GM19328 (cell line): ENCODE data around the gene TRAPPC12.
"Not testable (repeated sequence)": the region's sequence is repeated elsewhere in the genome, so short reads cannot be mapped to it uniquely, and the experiment has no call there.

Experiments
- ATAC-seq: cut with Tn5 transposase; IDR thresholded peaks from one replicate; pipeline ENCODE4 v1.9.1; 2021; ENCODE audit warnings: mild to moderate bottlenecking, moderate library complexity; ENCODE audit not compliant: unreplicated experiment

TRAPPC12 gene

DNA sequence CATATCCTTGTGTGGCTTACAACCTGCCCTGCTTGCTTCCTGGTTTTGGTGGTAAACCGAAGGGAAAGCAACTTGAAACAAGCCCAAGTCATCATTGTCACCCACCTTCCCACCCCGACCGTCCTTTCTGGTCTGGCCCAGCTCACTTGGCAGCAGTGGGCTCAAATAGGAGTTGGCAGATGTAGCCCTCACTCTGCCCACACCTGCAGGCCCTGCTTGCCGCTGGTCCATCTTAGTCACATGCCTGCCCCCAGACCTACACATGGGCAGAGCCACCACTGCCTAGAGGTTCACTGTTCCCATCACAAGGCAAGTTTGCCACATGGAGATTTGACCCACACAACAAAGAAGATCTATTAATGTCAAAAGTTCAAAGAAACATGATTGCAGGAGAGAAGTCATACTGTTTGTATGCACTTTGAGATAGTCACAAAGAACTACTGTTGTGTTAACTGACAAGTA, 11.2 kb upstream of the TRAPPC12 start:
- ATAC-seq: no peak

GRCh38 chr2:3369340-3370181, 9.9 kb upstream of the TRAPPC12 start:
- not testable (repeated sequence) for ATAC-seq

GRCh38 chr2:3376821-3377220, 2.7 kb upstream of the TRAPPC12 start:
- ATAC-seq: no peak

DNA sequence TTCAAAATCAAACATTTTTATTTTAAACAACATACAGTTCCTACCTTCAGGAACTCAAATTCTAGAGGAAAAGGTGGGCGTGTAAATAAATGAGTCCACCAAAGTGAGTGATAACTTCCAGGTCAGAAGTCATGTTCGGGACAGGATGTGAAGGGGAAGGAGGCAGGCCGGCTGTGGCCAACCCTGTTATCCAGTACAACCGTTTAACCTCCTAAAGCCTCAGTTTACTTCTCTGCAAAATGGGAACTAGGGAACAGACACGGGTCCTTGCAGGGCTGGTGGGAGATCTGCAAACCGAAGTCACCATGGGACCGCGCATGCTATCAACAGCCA, 2.2 kb upstream of the TRAPPC12 start:
- peak; percentile 12 for ATAC-seq

- peak; percentile 74 for ATAC-seq
Measured at GRCh38 chr2:3377612-3378432, 1.7 kb upstream of the TRAPPC12 start, which contains the start of gene EIPR1. Gene EIPR1 (minus strand): TSS chr2:3377818. CDS start chr2:3377689, 129 bp downstream.

GRCh38 chr2:3379339-3379646, 201 bp upstream of the TRAPPC12 start:
- ATAC-seq: no peak

DNA sequence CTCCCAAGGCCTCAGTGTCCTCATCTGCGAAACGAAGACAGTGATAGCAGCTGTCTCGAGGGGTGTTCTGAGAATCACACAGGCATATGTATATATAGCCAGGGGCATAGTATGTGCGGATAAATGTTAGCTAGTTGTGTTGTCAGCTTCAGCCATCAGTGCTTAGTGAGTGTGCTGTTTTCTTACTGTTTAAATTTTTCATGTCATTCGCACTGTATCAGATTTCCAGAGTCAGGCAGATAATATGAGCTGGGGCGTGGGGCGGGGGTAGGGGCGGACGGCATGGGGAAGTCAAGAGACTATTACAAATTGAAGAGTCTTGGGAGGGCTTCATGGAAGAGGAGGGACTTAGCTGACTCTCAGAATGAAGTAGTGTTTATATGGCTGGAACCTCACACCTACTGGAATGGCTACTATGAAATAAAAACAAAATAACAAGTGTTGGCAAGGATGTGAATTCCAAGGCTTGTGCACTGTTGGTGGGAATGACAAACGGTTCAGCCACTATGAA, 7.0 kb downstream of the TRAPPC12 start:
- no peak for ATAC-seq

DNA sequence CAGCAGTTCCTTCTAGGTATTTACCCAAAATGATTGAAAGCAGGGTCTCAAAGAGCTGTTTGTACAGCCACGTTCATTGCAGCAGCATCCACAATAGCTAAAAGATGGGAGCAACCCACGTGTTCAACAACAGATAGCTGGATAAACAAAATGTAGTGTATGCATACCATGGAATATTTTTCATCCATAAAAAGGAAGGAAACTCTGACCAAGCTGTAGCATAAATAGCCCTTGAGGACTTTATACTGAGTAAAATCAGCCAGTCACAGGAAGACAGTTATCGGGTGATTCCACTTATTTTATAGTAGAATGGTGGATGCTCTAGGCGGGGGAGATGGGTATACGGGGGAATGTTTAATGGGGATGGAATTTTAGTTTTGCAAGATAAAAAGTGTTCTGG, 7.5 kb downstream of the TRAPPC12 start:
- ATAC-seq: no peak

DNA sequence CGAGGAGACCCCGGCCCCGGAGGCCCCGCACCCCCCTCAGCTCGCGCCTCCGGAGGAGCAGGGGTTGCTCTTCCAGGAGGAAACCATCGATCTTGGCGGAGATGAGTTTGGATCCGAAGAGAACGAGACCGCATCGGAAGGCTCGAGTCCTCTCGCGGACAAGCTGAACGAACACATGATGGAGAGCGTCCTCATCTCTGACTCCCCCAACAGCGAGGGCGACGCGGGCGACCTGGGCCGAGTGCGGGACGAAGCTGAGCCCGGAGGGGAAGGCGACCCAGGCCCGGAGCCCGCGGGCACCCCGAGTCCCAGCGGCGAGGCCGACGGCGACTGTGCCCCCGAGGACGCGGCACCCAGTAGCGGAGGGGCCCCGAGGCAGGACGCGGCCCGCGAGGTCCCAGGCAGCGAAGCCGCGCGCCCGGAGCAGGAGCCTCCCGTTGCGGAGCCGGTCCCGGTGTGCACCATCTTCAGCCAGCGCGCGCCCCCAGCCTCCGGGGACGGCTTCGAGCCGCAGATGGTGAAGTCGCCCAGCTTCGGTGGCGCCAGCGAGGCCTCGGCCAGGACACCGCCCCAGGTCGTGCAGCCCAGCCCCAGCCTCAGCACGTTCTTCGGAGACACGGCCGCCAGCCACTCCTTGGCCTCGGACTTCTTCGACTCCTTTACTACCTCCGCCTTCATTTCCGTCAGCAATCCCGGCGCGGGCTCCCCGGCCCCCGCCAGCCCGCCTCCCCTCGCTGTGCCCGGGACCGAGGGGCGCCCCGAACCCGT, 8.3 kb downstream of the TRAPPC12 start:
- ATAC-seq: no peak

- no peak for ATAC-seq
Measured at GRCh38 chr2:3388412-3388738, 8.9 kb downstream of the TRAPPC12 start.

- ATAC-seq: no peak
Measured at GRCh38 chr2:3389193-3389592, 9.7 kb downstream of the TRAPPC12 start.

DNA sequence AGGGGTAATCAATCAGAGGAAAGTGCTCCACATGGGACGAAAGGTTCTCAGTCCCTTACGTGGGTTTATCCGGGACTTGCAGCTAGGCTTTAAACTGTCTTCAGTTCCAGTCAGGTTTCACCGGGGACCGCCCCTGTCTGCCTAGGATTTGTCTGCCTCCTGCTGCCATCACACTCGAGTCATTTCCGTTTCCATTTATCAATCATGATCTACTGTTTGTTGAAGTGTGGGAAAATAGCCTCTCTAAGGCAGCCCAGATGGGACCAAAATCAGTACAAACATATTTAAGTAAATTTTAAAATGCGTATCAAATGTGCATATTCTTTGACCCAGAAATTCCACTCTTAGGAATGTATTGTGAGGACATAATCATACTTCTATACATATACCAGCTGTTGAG, 10.5 kb downstream of the TRAPPC12 start:
- no peak for ATAC-seq

- ATAC-seq: no peak
Measured at GRCh38 chr2:3392216-3392615, 12.7 kb downstream of the TRAPPC12 start.

DNA sequence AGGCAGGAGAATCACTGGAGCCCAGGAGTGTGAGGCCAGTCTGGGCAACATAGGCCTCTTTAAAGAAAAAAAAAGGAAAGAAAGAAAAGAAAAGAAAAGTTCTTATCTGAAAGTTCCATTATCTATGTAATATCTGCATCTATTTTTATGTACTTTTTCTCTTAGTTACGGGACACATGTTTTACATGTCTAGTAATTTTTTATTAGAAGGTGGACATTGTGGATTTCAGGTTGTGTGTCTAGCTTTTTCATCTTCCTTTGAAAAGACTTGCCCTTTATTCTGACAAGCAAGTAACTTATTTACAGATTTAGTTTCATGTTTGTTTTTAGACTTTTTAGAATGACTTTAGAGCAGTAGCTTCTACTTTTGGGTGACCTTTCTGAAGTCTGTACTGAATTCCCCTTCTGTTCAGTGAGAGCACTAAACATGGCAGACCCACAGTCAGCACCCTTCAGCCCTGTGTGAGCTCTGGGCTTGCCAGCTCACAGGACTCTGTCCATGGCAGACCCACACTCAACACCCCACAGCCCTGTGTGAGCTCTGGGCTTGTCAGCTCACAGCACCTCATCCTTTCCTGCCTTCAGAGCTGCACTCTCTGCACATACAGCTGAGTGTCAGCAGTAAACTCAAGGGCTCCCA, 17.5 kb downstream of the TRAPPC12 start:
- ATAC-seq: no peak

DNA sequence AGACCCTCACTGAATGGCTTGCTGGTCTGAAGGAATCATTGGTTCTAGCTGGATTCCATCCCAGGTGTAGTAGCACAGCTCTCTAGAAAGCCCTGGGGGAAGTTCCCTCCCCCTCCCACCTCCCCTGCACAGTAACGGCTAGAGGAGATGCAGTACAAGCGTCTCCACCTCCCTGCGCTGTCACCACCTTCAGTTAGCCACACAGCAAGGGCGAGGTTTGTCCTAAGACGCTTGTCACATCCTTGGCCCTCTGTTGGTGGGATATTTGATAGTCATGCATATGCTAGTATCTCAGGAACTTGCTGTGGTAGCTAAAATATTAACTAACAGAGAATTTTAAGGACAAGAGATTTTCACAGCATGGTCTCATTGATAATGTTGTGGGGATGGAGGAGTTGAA, 19.4 kb downstream of the TRAPPC12 start:
- ATAC-seq: no peak

GRCh38 chr2:3399381-3399780, 19.9 kb downstream of the TRAPPC12 start:
- no peak for ATAC-seq

GRCh38 chr2:3399829-3400228, 20.3 kb downstream of the TRAPPC12 start:
- no peak for ATAC-seq

DNA sequence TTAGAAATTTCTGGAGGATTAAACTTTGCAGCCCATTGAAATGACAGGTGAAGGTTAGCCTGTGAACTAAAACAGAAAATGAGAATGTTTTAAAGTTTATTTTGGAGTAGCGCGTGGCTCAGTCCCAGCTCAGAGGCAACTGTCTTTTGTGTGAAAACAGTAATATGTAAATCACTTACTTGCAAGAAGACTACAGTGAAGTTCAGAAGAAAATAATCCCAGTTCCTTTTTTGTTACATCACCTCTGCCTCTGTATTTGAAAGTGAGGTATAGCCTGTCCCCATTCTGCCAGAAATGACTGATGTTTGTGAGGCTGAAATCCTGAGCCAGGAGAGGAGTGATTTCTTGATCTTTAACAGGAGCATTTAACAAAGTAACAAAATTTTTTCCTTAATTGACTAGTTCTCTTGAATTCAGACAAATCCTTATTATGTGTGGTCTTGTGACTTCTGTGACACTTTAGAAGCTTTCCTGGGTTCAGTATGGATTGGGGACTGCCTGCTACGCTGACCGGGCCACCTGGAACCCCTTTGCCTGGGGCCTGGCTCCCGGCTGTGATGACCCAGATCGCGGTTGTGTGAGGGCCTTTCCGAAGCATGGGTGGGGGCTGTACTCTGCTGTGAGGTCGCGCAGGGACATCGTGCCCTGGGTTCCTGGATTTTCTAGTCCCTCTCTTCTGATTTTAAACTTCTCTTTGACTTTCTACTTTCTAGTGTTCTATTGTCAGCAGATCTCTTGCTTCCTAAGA, 24.3 kb downstream of the TRAPPC12 start:
- peak; percentile 98 for ATAC-seq

DNA sequence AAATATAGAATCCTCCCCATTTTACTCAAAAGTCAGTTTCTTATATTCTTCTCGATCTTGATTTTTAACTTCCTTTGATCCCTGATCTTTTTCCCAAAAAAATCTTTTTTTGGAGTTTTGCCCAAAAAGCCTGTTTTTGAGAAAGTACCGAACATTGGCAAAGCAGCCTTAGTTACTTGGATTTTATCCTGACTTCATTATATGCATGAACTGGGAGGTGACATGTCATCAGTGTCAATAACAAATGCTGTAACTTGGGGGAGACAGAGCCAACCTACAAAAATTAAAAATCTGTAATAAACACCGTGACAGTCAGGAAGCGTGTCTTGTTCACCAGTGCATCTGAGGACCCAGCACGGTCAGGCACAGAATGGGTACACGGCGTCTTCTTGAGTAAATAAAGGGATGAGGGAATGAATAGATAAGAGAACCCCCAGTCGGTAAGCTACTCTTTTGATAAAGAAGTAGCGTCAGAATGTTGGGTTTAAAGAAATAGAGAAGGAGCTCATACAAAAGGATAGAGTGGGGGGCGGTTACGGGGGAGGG, 24.9 kb downstream of the TRAPPC12 start:
- ATAC-seq: no peak

DNA sequence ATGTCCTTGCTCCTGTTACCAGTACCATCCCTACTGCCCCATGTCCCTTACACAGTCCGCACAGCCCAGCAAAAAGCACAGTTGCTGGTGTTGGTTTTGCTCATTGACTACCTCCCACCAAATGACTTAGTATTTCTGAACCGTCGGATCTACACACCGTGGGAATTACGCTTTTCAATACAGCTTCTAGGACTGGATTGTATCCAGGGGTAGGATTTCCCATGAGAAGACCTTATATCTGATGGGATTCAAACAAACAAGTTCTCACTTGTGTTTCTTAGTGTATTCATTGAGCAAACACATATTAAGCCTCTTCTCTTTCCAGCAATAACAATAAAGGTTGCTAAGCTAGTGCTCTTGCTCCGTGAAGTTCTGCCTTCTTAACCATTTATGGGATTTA, 25.8 kb downstream of the TRAPPC12 start:
- no peak for ATAC-seq
